GM18867 (cell line): ENCODE data around the gene ATF6.
"Not testable (repeated sequence)": the region's sequence is repeated elsewhere in the genome, so short reads cannot be mapped to it uniquely, and the experiment has no call there.

Experiments
- ATAC-seq: cut with Tn5 transposase; IDR thresholded peaks from one replicate; pipeline ENCODE4 v1.9.1; 2021; ENCODE audit warnings: mild to moderate bottlenecking, moderate library complexity; ENCODE audit not compliant: unreplicated experiment

The ATF6 gene, protein sequence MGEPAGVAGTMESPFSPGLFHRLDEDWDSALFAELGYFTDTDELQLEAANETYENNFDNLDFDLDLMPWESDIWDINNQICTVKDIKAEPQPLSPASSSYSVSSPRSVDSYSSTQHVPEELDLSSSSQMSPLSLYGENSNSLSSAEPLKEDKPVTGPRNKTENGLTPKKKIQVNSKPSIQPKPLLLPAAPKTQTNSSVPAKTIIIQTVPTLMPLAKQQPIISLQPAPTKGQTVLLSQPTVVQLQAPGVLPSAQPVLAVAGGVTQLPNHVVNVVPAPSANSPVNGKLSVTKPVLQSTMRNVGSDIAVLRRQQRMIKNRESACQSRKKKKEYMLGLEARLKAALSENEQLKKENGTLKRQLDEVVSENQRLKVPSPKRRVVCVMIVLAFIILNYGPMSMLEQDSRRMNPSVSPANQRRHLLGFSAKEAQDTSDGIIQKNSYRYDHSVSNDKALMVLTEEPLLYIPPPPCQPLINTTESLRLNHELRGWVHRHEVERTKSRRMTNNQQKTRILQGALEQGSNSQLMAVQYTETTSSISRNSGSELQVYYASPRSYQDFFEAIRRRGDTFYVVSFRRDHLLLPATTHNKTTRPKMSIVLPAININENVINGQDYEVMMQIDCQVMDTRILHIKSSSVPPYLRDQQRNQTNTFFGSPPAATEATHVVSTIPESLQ

DNA sequence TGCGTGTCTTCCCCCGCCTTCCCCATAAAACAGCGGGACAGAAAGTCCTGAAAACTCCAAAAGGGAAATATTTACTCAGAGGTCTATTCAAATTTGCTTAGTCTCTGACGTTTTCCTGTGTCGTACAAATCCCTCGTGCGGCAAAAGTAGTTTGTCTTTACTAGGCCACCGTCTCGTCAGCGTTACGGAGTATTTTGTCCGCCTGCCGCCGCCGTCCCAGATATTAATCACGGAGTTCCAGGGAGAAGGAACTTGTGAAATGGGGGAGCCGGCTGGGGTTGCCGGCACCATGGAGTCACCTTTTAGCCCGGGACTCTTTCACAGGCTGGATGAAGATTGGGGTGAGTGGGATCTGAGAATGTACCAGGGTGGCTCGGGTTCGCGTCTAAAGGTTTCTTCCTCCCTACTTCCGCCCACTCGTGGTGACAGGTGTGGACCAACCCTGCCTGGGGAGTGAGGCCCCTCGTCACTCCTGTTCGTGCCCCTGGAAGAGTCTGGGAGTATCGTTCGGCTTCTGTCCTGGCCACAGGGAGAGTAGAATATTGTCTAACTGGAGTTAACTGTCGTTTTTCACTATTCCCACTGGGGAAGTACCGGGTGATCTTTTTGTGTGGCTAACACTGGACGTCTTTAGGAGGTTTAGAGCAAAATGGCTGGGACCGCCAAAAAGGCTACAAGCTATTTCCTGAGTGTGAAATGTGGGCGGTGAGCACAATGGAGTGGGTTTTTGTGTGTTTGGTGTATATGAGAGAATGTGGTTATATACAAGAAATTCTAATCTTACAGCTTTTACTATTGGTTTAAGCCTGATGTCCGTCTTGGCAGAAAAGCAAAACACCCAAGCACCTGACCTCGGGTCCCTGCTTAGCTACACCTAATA lies at the start of gene ATF6:
Gene ATF6, plus strand, starts transcription at position 219 of the 880 bp plus-strand sequence. Its CDS starts 41 bp downstream, at position 260.
- peak; percentile 65 for ATAC-seq

- ATAC-seq = peak; percentile 61
Measured at GRCh38 chr1:161718559-161719324, 47.4 kb upstream of the ATF6 start.

GRCh38 chr1:161719325-161719611 lies 46.9 kb upstream of the ATF6 start:
- ATAC-seq = peak; percentile 48

- ATAC-seq = no peak
Measured at GRCh38 chr1:161720422-161720821, 45.7 kb upstream of the ATF6 start.

DNA sequence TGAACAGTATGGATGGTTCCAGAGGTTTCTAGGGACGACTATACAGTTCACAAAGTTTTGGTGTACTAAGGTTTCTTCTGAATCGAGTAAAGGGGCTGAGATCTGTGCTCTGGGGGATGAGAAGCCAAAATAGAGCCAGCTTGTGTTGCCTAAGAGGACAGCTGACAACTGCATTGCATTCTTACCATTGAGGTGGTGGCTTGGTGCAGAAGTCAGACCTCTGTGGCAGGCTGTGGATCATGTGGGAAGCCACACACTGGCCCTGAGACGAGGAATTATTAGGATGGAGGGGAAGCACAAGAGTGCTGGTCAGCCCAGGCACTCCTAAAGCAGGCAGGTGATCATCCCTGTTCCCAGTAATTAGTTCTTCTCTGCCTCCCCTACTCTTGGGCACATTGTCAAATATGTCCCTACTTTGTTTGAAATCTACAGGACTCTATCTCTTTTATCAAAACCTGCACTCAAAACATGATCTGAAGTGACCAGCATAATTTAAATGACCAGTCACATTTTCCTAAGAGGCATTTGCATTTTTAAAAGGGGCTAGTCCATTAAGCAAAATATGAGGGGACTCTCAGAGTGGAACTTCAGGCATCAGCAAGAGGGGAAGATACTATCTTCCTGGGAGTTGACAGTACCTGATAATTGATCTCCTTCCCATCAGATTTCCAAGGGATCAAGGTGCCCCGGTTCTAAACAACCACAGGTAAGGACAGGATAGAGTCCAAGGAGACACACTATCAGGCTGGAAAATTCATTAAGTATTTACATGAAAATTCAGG lies 45.0 kb upstream of the ATF6 start, which contains the start of gene FCRLB:
Gene FCRLB, plus strand, starts transcription at position 589 of the 782 bp plus-strand sequence. CDS start 1,129 bp downstream, outside the sequence.
- no peak for ATAC-seq

GRCh38 chr1:161721738-161722343 lies 44.3 kb upstream of the ATF6 start:
- no peak for ATAC-seq

DNA sequence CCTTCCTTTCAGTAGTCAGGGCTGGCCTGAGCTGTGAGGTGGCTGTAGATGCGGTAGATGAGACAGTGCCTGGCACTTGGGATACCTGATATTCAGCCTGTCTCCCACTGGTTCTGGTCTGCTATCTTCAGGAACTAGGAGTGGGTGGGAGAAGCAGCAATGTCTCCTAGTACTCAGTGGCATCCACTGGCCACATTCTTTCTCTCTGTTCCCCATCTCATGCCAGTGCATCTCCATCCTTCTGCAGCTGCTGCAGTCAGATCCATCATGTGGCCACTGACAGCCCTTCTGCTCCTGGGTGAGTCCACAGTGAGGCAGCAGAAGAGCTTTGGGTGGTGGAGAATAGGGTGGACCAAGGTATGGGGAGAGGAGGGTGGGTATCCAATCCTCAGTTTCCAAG lies 43.7 kb upstream of the ATF6 start:
- no peak for ATAC-seq

GRCh38 chr1:161723459-161724141 lies 42.5 kb upstream of the ATF6 start:
- no peak for ATAC-seq

DNA sequence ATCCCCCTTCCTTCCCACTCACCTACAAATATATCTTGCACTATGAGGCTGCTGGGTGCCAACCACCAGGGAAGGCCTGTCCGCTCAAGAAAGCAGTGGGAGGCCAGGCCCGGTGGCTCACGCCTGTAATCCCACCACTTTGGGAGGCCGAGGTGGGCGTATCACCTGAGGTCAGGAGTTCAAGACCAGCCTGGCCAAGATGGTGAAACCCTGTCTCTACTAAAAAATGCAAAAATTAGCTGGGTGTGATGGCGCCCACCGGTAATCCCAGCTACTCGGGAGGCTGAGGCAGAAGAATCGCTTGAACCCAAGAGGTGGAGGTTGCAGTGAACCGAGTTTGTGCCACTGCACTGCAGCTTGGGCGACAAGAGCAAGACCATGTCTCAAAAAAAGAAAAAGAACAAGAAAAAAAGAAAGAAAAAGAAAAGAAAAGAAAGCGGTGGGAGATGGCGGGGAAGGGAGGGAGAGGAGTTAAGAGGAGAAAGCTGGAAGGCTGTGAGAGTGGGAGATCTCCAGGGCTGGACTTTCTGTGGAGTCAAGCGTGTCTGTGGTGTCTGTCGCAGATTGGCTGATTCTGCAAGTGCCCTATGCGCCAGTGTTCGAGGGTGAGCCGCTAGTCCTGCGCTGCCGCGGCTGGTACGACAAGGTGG lies 40.7 kb upstream of the ATF6 start:
- ATAC-seq = not testable (repeated sequence)

DNA sequence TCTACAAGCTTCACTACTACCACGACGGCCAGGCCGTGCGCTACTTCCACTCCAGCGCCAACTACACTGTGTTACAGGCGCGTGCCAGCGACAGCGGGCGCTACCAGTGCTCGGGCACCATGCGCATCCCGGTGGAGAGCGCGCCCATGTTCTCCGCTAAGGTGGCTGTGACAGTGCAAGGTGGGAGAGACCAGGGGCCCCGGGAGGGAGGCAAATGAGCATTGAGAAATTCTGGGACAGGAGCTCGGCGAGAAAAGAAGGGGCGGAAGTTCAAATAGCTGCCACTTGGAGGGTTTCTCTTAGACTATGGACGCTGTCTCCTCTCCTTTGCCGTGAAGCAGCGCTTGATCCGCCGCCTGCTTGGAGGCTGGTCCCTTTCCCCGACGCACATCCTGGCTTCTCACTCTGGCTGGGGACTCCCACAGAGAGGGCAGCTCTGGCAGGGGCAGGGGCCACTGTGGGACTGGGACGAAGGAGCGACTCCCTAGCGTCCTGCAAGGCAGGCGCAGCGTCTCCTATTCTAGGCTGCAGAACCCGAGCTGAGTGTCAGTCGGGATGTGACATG lies 40.1 kb upstream of the ATF6 start:
- ATAC-seq = peak; percentile 26

DNA sequence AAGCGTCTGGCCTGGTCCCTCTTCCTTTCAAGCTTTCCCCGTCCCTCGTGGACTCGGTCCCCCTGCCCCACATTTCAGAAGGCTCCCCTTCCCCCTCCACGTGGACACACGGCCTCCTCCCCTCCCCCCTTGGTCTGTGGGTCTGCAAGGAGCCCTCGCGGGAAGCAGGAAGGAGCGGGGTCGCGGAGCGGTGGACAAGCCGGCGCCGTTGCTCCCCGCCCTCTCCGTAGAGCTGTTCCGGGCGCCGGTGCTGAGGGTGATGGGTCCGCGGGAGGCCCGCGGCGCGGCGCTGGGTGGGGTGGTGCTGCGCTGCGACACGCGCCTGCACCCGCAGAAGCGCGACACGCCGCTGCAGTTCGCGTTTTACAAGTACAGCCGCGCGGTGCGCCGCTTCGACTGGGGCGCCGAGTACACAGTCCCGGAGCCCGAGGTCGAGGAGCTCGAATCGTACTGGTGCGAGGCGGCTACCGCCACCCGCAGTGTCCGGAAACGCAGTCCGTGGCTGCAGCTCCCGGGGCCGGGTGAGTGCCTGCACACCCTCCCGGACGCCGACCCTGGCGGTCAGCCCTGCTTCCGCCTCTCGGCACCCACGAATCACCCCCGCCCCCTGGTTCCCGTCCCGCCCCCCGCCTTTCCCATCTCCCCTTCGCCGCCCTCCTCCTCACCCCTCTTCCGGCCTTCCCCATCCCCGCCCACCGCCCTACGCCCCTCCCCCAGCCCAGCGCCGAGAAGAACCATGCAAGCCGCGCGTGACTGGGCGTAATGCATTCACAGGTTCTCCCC lies 39.5 kb upstream of the ATF6 start:
- ATAC-seq = peak; percentile 68

- peak; percentile 19 for ATAC-seq
Measured at GRCh38 chr1:161727256-161727924, 38.7 kb upstream of the ATF6 start.

- no peak for ATAC-seq
Measured at GRCh38 chr1:161728376-161729226, 37.5 kb upstream of the ATF6 start.

- ATAC-seq = no peak
Measured at GRCh38 chr1:161730050-161730564, 36.0 kb upstream of the ATF6 start.

- ATAC-seq = no peak
Measured at GRCh38 chr1:161731241-161731640, 34.9 kb upstream of the ATF6 start.
